GM19452 (cell line): ENCODE results near the gene OR2AG1.
A peak's percentile ranks its signal among the peaks of the same experiment; 100 is the strongest.

Experiments
- ATAC-seq: cut with Tn5 transposase; IDR thresholded peaks from one replicate; pipeline ENCODE4 v1.9.1; 2021; ENCODE audit not compliant: unreplicated experiment

Gene OR2AG1

GRCh38 chr11:6782720-6783119 is at the start of gene OR2AG1:
Gene OR2AG1 (plus strand): TSS chr11:6783020. CDS start chr11:6785038, 2,018 bp downstream.
- ATAC-seq: no peak

- no peak for ATAC-seq
These were observed 49.2 kb upstream of the OR2AG1 start for GRCh38 chr11:6733326-6734275.

- ATAC-seq: no peak
These were observed 48.2 kb upstream of the OR2AG1 start for GRCh38 chr11:6734616-6735015.

- ATAC-seq: no peak
These were observed 47.5 kb upstream of the OR2AG1 start for GRCh38 chr11:6735306-6735705.

- no peak for ATAC-seq
These were observed 46.2 kb upstream of the OR2AG1 start for GRCh38 chr11:6736495-6737121.

- ATAC-seq: peak; percentile 84
These were observed 44.9 kb upstream of the OR2AG1 start for GRCh38 chr11:6737872-6738466.

- no peak for ATAC-seq
These were observed 44.2 kb upstream of the OR2AG1 start for GRCh38 chr11:6738590-6738989.

GRCh38 chr11:6742260-6742659 is 40.6 kb upstream of the OR2AG1 start:
- no peak for ATAC-seq

- ATAC-seq: no peak
These were observed 37.8 kb upstream of the OR2AG1 start for GRCh38 chr11:6745018-6745417.

GRCh38 chr11:6745465-6746015 is 37.3 kb upstream of the OR2AG1 start:
- peak; percentile 55 for ATAC-seq

- ATAC-seq: peak; percentile 83
These were observed 36.7 kb upstream of the OR2AG1 start for GRCh38 chr11:6746086-6746618.

- ATAC-seq: no peak
These were observed 36.2 kb upstream of the OR2AG1 start for GRCh38 chr11:6746626-6747025.

GRCh38 chr11:6747097-6747668 is 35.6 kb upstream of the OR2AG1 start:
- ATAC-seq: no peak

GRCh38 chr11:6755303-6755952 is 27.4 kb upstream of the OR2AG1 start:
- no peak for ATAC-seq

- ATAC-seq: no peak
These were observed 26.9 kb upstream of the OR2AG1 start for GRCh38 chr11:6755953-6756347.

GRCh38 chr11:6757373-6757967 is 25.4 kb upstream of the OR2AG1 start:
- no peak for ATAC-seq

- ATAC-seq: peak; percentile 89
These were observed 10.6 kb upstream of the OR2AG1 start, which contains the start of gene OR2AG2 for GRCh38 chr11:6771926-6772893. Gene OR2AG2 (minus strand): TSS chr11:6771976. CDS start chr11:6768957, 3,019 bp downstream.

- ATAC-seq: no peak
These were observed 4.3 kb upstream of the OR2AG1 start for GRCh38 chr11:6778518-6778917.

GRCh38 chr11:6780829-6781228 is 2.0 kb upstream of the OR2AG1 start:
- ATAC-seq: no peak
